HepG2 (cell line): Measurements from ENCODE around the gene IFI30. TPM values are rescaled to one million over a fixed set of nuclear protein-coding genes. Genes with fewer than 3 reads are reported as not detected.

Source experiments
- FOXP4 ChIP-seq: sonication (generic); formaldehyde crosslinking; IDR thresholded peaks from 2 replicates; pipeline ENCODE4 v1.4.0; 2020; ENCODE audit warnings: missing genetic modification reagents
- HIC2 ChIP-seq: sonication (generic); formaldehyde crosslinking; IDR thresholded peaks from 2 replicates; pipeline ENCODE4 v1.9.0; 2022; ENCODE audit warnings: low read depth, missing genetic modification reagents
- HNRNPLL ChIP-seq: fragments of 200-400 bp; formaldehyde crosslinking; IDR thresholded peaks from 2 replicates; pipeline ENCODE4 v1.6.1; 2017; ENCODE audit warnings: mild to moderate bottlenecking, low read depth, low read length; ENCODE audit not compliant: poor library complexity, severe bottlenecking
- MIER3 ChIP-seq: IDR thresholded peaks from 2 replicates; pipeline ENCODE4 v1.6.1; 2016; ENCODE audit warnings: missing compliant biosample characterization, borderline replicate concordance
- PHF21A ChIP-seq: sonication (generic); formaldehyde crosslinking; IDR thresholded peaks from 2 replicates; pipeline ENCODE4 v1.5.0; 2020; ENCODE audit warnings: mild to moderate bottlenecking, missing genetic modification reagents
- POLR2G ChIP-seq: fragments of 200-400 bp; formaldehyde crosslinking; IDR thresholded peaks from 2 replicates; pipeline ENCODE4 v1.6.1; 2018; ENCODE audit warnings: mild to moderate bottlenecking, low read depth, low read length, moderate library complexity
- RARA ChIP-seq: IDR thresholded peaks from 2 replicates; pipeline ENCODE4 v1.6.1; 2016; ENCODE audit warnings: missing genetic modification reagents, missing compliant biosample characterization
- REPIN1 ChIP-seq: sonication (generic); formaldehyde crosslinking; IDR thresholded peaks from 2 replicates; pipeline ENCODE4 v1.8.0; 2022; ENCODE audit warnings: missing genetic modification reagents, low read depth, mild to moderate bottlenecking, borderline replicate concordance
- RXRB ChIP-seq: IDR thresholded peaks from 2 replicates; pipeline ENCODE4 v1.6.1; 2016; ENCODE audit warnings: borderline replicate concordance, missing genetic modification reagents, missing compliant biosample characterization
- SKI ChIP-seq: fragments of 450-650 bp; IDR thresholded peaks from one replicate; pipeline ENCODE4 v1.6.1; 2018; ENCODE audit warnings: mild to moderate bottlenecking; ENCODE audit not compliant: partially characterized antibody
- SMARCC2 ChIP-seq: fragments of 450-650 bp; IDR thresholded peaks from 2 replicates; pipeline ENCODE4 v1.6.1; 2017; ENCODE audit warnings: antibody characterized with exemption, mild to moderate bottlenecking
- SMARCE1 ChIP-seq: fragments of 450-650 bp; IDR thresholded peaks from 2 replicates; pipeline ENCODE4 v1.6.1; 2017; ENCODE audit warnings: borderline replicate concordance
- SP140L ChIP-seq: sonication (generic); formaldehyde crosslinking; IDR thresholded peaks from 2 replicates; pipeline ENCODE4 v1.4.0; 2020; ENCODE audit warnings: missing genetic modification reagents, borderline replicate concordance
- ZNF263 ChIP-seq: sonication (generic); formaldehyde crosslinking; IDR thresholded peaks from 2 replicates; pipeline ENCODE4 v1.4.0; 2020; ENCODE audit warnings: missing genetic modification reagents
- ZNF292 ChIP-seq: sonication (generic); formaldehyde crosslinking; IDR thresholded peaks from 2 replicates; pipeline ENCODE4 v1.8.1; 2022; ENCODE audit warnings: mild to moderate bottlenecking, low read depth, missing genetic modification reagents, borderline replicate concordance
- ZNF564 ChIP-seq: sonication (generic); formaldehyde crosslinking; IDR thresholded peaks from 2 replicates; pipeline ENCODE4 v1.8.1; 2023; ENCODE audit warnings: mild to moderate bottlenecking, missing genetic modification reagents
- ZNF687 ChIP-seq: sonication (generic); formaldehyde crosslinking; IDR thresholded peaks from 2 replicates; pipeline ENCODE4 v1.5.1; 2020; ENCODE audit warnings: mild to moderate bottlenecking, missing genetic modification reagents, moderate library complexity
- ZNF724P ChIP-seq: sonication (generic); formaldehyde crosslinking; IDR thresholded peaks from 2 replicates; pipeline ENCODE4 v1.8.0; 2022; ENCODE audit warnings: missing genetic modification reagents, borderline replicate concordance
- ZSCAN29 ChIP-seq: sonication (generic); formaldehyde crosslinking; conservative IDR thresholded peaks from 2 replicates; pipeline ENCODE4 v1.4.0; 2020; ENCODE audit warnings: mild to moderate bottlenecking, missing genetic modification reagents
- polyA plus RNA-seq, 8 experiments: library from polyadenylated mRNA; depleted of rRNA in 3 of 8; stranded (reverse) in 7 of 8; unstranded in 1 of 8; fragments of >200 nt; fragmentation: Illumina TruSeq in 4 of 8; extraction: Trizol in 4 of 8; gene quantifications; 2 replicates each; pipeline versions ENCODE4 v1.2.1 to v1.2.3, GENCODE V29; 2011 to 2016; ENCODE audit warnings: low read depth in 4 of 8, missing spikeins in 1 of 8, mixed read lengths in 1 of 8; ENCODE audit not compliant: insufficient read depth in 1 of 8
- total RNA-seq, 5 experiments: library from RNA; depleted of rRNA; stranded (reverse); fragments of >200 nt; fragmentation: Illumina TruSeq; extraction: Trizol; gene quantifications; 2 replicates each; pipeline ENCODE4 v1.2.3, GENCODE V29; 2016; ENCODE audit warnings: low read depth in 1 of 5

The IFI30 gene
- total and polyA plus RNA-seq, 2 of the 13 experiments (the other 11 are each of a cell fraction or from before 2014, with no cell fraction given) = 25.0 to 79.4 TPM

GRCh38 chr19:18225702-18226468 is 52.3 kb downstream of the IFI30 start, which contains the start of gene PDE4C (continued):
- TF ChIP-seq ZNF724P (CRISPR knock-in tag) = no peak
- peak; percentile 29; the same call in 1 of the 2 replicates for TF ChIP-seq PHF21A (CRISPR knock-in tag)
- TF ChIP-seq REPIN1 = no peak
- no peak for TF ChIP-seq SMARCE1
- no peak for TF ChIP-seq SP140L (CRISPR knock-in tag)
- TF ChIP-seq SKI = no peak
- peak; percentile 47; the same call in 1 of the 2 replicates for TF ChIP-seq RXRB
- 0 out of 2 replicates have a peak, but pooled peaks have one; percentile 14 for TF ChIP-seq ZSCAN29 (CRISPR knock-in tag)
- TF ChIP-seq FOXP4 (CRISPR knock-in tag) = peak; percentile 23; the same call in 1 of the 2 replicates
- TF ChIP-seq RARA (CRISPR knock-in tag) = peak; percentile 60
- no peak for TF ChIP-seq ZNF292 (CRISPR knock-in tag)
- no peak for TF ChIP-seq SMARCC2
- 0 out of 2 replicates have a peak, but pooled peaks have one; percentile 23 for TF ChIP-seq POLR2G
- peak; percentile 43; the same call in 1 of the 2 replicates for TF ChIP-seq HIC2 (CRISPR knock-in tag)
- TF ChIP-seq ZNF263 = 0 out of 2 replicates have a peak, but pooled peaks have one; percentile 16
- TF ChIP-seq HNRNPLL = peak; percentile 54
- peak; percentile 69 for TF ChIP-seq ZNF687 (CRISPR knock-in tag)
- TF ChIP-seq MIER3 (CRISPR knock-in tag) = no peak
- no peak for TF ChIP-seq ZNF564 (CRISPR knock-in tag)
